Measurements from ENCODE around the gene MBOAT2. TPM values are rescaled to one million over a fixed set of nuclear protein-coding genes. Genes with fewer than 3 reads are reported as not detected.

The MBOAT2 gene
- total and polyA plus RNA-seq, 2 donors (not counting 1 experiment from before 2014, with no cell fraction given) = 0.24 to 1.3 TPM

Other genes starting within 250 kb of the MBOAT2 start
- gene KIDINS220, start 166.1 kb downstream of the MBOAT2 start, total RNA-seq = 36.6 and 43.6 TPM in 2 replicates
- 12.5 and 15.4 TPM in 2 replicates for gene KIDINS220, start 166.1 kb downstream of the MBOAT2 start, polyA plus RNA-seq
- not detected in 2 replicates for gene ASAP2, start 203.1 kb upstream of the MBOAT2 start, total RNA-seq
- gene ASAP2, start 203.1 kb upstream of the MBOAT2 start, polyA plus RNA-seq = 0.04 TPM in 2 replicates

Data from B cell (primary cell).